GM19395 (cell line): Measurements from ENCODE around the gene GRK5.
A peak's percentile ranks its signal among the peaks of the same experiment; 100 is the strongest.

Source experiments
- ATAC-seq: cut with Tn5 transposase; IDR thresholded peaks from one replicate; pipeline ENCODE4 v1.9.1; 2021; ENCODE audit warnings: mild to moderate bottlenecking, moderate library complexity; ENCODE audit not compliant: unreplicated experiment

GRK5 gene

GRCh38 chr10:119415536-119416503 lies 208.4 kb downstream of the GRK5 start:
- no peak for ATAC-seq

GRCh38 chr10:119416855-119417254 lies 209.5 kb downstream of the GRK5 start:
- peak; percentile 60 for ATAC-seq

GRCh38 chr10:119417852-119418251 lies 210.5 kb downstream of the GRK5 start:
- no peak for ATAC-seq

GRCh38 chr10:119418362-119418761 lies 211.0 kb downstream of the GRK5 start:
- ATAC-seq: no peak

- ATAC-seq: no peak
Measured at GRCh38 chr10:119419931-119420330, 212.6 kb downstream of the GRK5 start.

GRCh38 chr10:119420950-119421875 lies 213.8 kb downstream of the GRK5 start:
- no peak for ATAC-seq

GRCh38 chr10:119421891-119422681 lies 214.7 kb downstream of the GRK5 start:
- ATAC-seq: no peak

- no peak for ATAC-seq
Measured at GRCh38 chr10:119422682-119423509, 215.5 kb downstream of the GRK5 start.

- no peak for ATAC-seq
Measured at GRCh38 chr10:119423510-119424257, 216.3 kb downstream of the GRK5 start.

- ATAC-seq: no peak
Measured at GRCh38 chr10:119424258-119424975, 217.0 kb downstream of the GRK5 start.

GRCh38 chr10:119425102-119425880 lies 217.9 kb downstream of the GRK5 start:
- no peak for ATAC-seq

- ATAC-seq: no peak
Measured at GRCh38 chr10:119425881-119426170, 218.5 kb downstream of the GRK5 start.

GRCh38 chr10:119426699-119427098 lies 219.3 kb downstream of the GRK5 start:
- ATAC-seq: no peak

GRCh38 chr10:119427263-119427864 lies 220.0 kb downstream of the GRK5 start:
- no peak for ATAC-seq

GRCh38 chr10:119428789-119429188 lies 221.4 kb downstream of the GRK5 start:
- no peak for ATAC-seq

- no peak for ATAC-seq
Measured at GRCh38 chr10:119429771-119430170, 222.4 kb downstream of the GRK5 start.

- ATAC-seq: no peak
Measured at GRCh38 chr10:119431034-119431772, 223.8 kb downstream of the GRK5 start.
